SK-N-SH (cell line): ENCODE measurements around the gene PLXNA4. TPM values are rescaled to one million over a fixed set of nuclear protein-coding genes. Genes with fewer than 3 reads are reported as not detected.

Source experiments
- CTCF ChIA-PET: fragments of 300-600, 350-600 bp; formaldehyde crosslinking; extraction: SDS; loops from one replicate; lab custom pipeline; 2021; lab: Yijun Ruan, JAX
- POLR2A ChIA-PET: fragments of 350-600 bp; sonication (Branson Sonifier 250); formaldehyde crosslinking; extraction: SDS; loops from one replicate; lab custom pipeline; 2020; ENCODE audit warnings: antibody characterized with exemption, inconsistent platforms; lab: Yijun Ruan, JAX
- DNase-seq: peaks from one replicate; pipeline ENCODE4 v3.0.0; 2012
- H2AFZ ChIP-seq: fragments of 200-600 bp; sonication (generic); 2 replicates; pipeline ENCODE4 v1.8.1; 2016; ENCODE audit warnings: antibody characterized with exemption, mild to moderate bottlenecking, low read depth
- H3F3A ChIP-seq: fragments of 200-600 bp; sonication (generic); replicated peaks from 2 replicates; pipeline ENCODE3; 2016; ENCODE audit warnings: antibody characterized with exemption, mild to moderate bottlenecking; ENCODE audit not compliant: insufficient read depth
- H3K27ac ChIP-seq, 2 experiments: fragments of 200-500 bp in 1 of 2; fragments of 200-600 bp in 1 of 2; sonication (Bioruptor generic) in 1 of 2; sonication (generic), shearing (Covaris generic) in 1 of 2; 2 replicates each; pipeline versions ENCODE4 v1.5.1 to v1.6.1; 2014 to 2016; ENCODE audit warnings: low read depth in 2 of 2, inconsistent platforms in 1 of 2, low read length in 1 of 2, mild to moderate bottlenecking in 1 of 2, mixed read lengths in 1 of 2
- H3K27me3 ChIP-seq: fragments of 200-600 bp; sonication (generic), shearing (Covaris generic); 2 replicates; pipeline ENCODE4 v1.6.1; 2016; ENCODE audit warnings: mixed run types; ENCODE audit not compliant: insufficient read depth
- H3K36me3 ChIP-seq, 2 experiments: fragments of 200-500 bp in 1 of 2; fragments of 200-600 bp in 1 of 2; sonication (Bioruptor generic) in 1 of 2; sonication (generic) in 1 of 2; replicated peaks in 1 of 2; 2 replicates each; pipeline versions ENCODE3 to v1.5.1; 2014 to 2016; ENCODE audit warnings: low read length in 1 of 2, mild to moderate bottlenecking in 1 of 2; ENCODE audit not compliant: insufficient read depth in 2 of 2, control insufficient read depth in 1 of 2
- H3K4me1 ChIP-seq, 2 experiments: fragments of 200-500 bp in 1 of 2; fragments of 200-600 bp in 1 of 2; sonication (Bioruptor generic) in 1 of 2; sonication (generic), shearing (Covaris generic) in 1 of 2; 2 replicates each; pipeline versions ENCODE4 v1.5.1 to v1.6.1; 2014 to 2016; ENCODE audit warnings: low read depth in 1 of 2, low read length in 1 of 2, mixed run types in 1 of 2; ENCODE audit not compliant: insufficient read depth in 2 of 2, control insufficient read depth in 1 of 2
- H3K4me2 ChIP-seq: fragments of 200-600 bp; sonication (generic), shearing (Covaris generic); 2 replicates; pipeline ENCODE4 v1.6.1; 2017; ENCODE audit warnings: mixed run types
- H3K4me3 ChIP-seq, 2 experiments: fragments of 200-500 bp in 1 of 2; fragments of 200-600 bp in 1 of 2; sonication (Bioruptor generic) in 1 of 2; sonication (generic), shearing (Covaris generic) in 1 of 2; 2 replicates each; pipeline versions ENCODE4 v1.5.1 to v1.8.1; 2014 to 2016; ENCODE audit warnings: low read depth in 2 of 2, inconsistent platforms in 1 of 2, low read length in 1 of 2, mild to moderate bottlenecking in 1 of 2, mixed read lengths in 1 of 2, moderate library complexity in 1 of 2
- H3K79me2 ChIP-seq: fragments of 200-600 bp; sonication (generic); 2 replicates; pipeline ENCODE4 v1.8.1; 2017; ENCODE audit warnings: mild to moderate bottlenecking; ENCODE audit not compliant: insufficient read depth
- H3K9ac ChIP-seq: fragments of 200-600 bp; sonication (generic); 2 replicates; pipeline ENCODE4 v1.6.1; 2017; ENCODE audit warnings: mixed run types
- H3K9me2 ChIP-seq: fragments of 200-600 bp; sonication (generic); 2 replicates; pipeline ENCODE4 v1.6.1; 2017; ENCODE audit warnings: mixed run types
- H3K9me3 ChIP-seq: fragments of 200-600 bp; sonication (generic); 2 replicates; pipeline ENCODE4 v1.6.1; 2017; ENCODE audit warnings: mixed run types, mild to moderate bottlenecking, moderate library complexity
- H4K20me1 ChIP-seq: fragments of 200-600 bp; sonication (generic); 2 replicates; pipeline ENCODE4 v1.6.1; 2017; ENCODE audit warnings: mild to moderate bottlenecking, mixed run types; ENCODE audit not compliant: insufficient read depth
- EP300 ChIP-seq, 2 experiments: IDR thresholded peaks; 2 replicates each; pipeline versions ENCODE4 v1.4.0 to v1.6.1; 2012; ENCODE audit warnings: borderline replicate concordance in 1 of 2, low read depth in 1 of 2, low read length in 1 of 2
- EZH2phosphoT487 ChIP-seq: fragments of 200-600 bp; sonication (generic); IDR thresholded peaks from 2 replicates; pipeline ENCODE4 v1.6.1; 2017; ENCODE audit warnings: low read depth, mixed run types, mild to moderate bottlenecking, antibody characterized with exemption, moderate library complexity, borderline replicate concordance
- FOSL2 ChIP-seq: IDR thresholded peaks from 2 replicates; pipeline ENCODE4 v1.4.0; 2012; ENCODE audit warnings: low read depth, mild to moderate bottlenecking, moderate library complexity, borderline replicate concordance
- FOXM1 ChIP-seq: IDR thresholded peaks from 2 replicates; pipeline ENCODE4 v1.4.0; 2012; ENCODE audit warnings: low read depth, mild to moderate bottlenecking
- MXI1 ChIP-seq: IDR thresholded peaks from 2 replicates; pipeline ENCODE4 v1.6.1; 2012; ENCODE audit warnings: mild to moderate bottlenecking, low read depth, low read length, improper control_type of control experiment
- POLR2AphosphoS5 ChIP-seq: IDR thresholded peaks from 2 replicates; pipeline ENCODE4 v1.6.1; 2012; ENCODE audit warnings: low read depth, low read length
- SIN3A ChIP-seq: IDR thresholded peaks from 2 replicates; pipeline ENCODE4 v1.6.1; 2012; ENCODE audit warnings: low read depth, mild to moderate bottlenecking, low read length, moderate library complexity, borderline replicate concordance
- TEAD4 ChIP-seq: IDR thresholded peaks from 2 replicates; pipeline ENCODE4 v1.4.0; 2012; ENCODE audit warnings: mild to moderate bottlenecking, borderline replicate concordance; ENCODE audit not compliant: insufficient read depth
- WGBS: methylation state at CpG from one replicate; pipeline ENCODE4 v1.1.6; 2017; ENCODE audit warnings: low lambda C conversion rate; 5-methylcytosine and 5-hydroxymethylcytosine counted together
- polyA plus RNA-seq, 3 experiments: library from polyadenylated mRNA; depleted of rRNA; stranded (reverse); fragments of >200 nt; gene quantifications; 2 replicates each; pipeline ENCODE4 v1.2.3, GENCODE V29; 2012
- TF ChIP-seq, protein P1 (sequence below): IDR thresholded peaks from 2 replicates; pipeline ENCODE4 v1.4.0; 2012; ENCODE audit warnings: low read depth
- TF ChIP-seq, protein P2 (sequence below): fragments of 150-350 bp; IDR thresholded peaks from 2 replicates; pipeline ENCODE4 v1.6.1; 2017; ENCODE audit warnings: antibody characterized with exemption, low read length, low read depth, borderline replicate concordance
- TF ChIP-seq, protein P3 (sequence below): fragments of 150-350 bp; IDR thresholded peaks from 2 replicates; pipeline ENCODE4 v1.6.1; 2016; ENCODE audit warnings: mild to moderate bottlenecking, low read depth, low read length
- TF ChIP-seq, protein P4 (sequence below): fragments of 200-600 bp; sonication (generic); IDR thresholded peaks from 2 replicates; pipeline ENCODE4 v1.6.1; 2017; ENCODE audit warnings: antibody characterized with exemption, mild to moderate bottlenecking, moderate library complexity

The PLXNA4 gene
- polyA plus RNA-seq, 1 of the 3 experiments (the other 2 are of a cell fraction) = 2.4 TPM

DNA sequence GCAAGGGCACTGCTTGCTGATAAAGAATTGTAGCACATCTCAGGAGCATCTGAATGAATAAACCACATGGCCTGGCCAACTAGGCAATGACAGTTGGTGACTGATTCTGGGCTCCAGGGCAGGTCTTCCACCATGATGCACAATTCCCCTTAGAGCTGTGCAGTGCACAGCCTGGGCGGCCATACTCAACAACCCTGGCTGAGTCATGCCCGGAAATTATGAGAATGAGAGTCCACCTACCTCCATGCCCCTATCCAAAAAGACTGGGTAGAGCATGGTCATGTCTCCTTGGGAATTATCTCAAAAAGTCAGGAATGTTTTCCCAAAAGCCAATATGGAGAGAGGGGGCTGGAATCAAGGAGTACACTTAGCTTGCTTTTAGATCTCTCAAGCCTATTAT is 425.6 kb downstream of the PLXNA4 start:
- H2AFZ ChIP-seq = no peak overlapping the region

More for the DNA sequence above, 425.6 kb downstream of the PLXNA4 start:
- Histone ChIP-seq H3K4me3 (no peak overlapping the region), H3K4me2 (no peak overlapping the region), H3K4me1 (peaks cover 0 to 22% of the 10 kb centered on the region in 2 experiments; a peak in 2 of 4 replicates), H3K36me3 (peaks cover 8 to 37% of the 10 kb centered on the region in 2 experiments), H3F3A (peaks cover 4% of the 10 kb centered on the region), H4K20me1 (no peaks in the 10 kb centered on the region), H3K79me2 (no peaks in the 10 kb centered on the region), H3K27ac (no peak overlapping the region), H3K9me3 (no peaks in the 10 kb centered on the region), H3K9ac (no peak overlapping the region), H3K27me3 (no peaks in the 10 kb centered on the region), H3K9me2 (no peaks in the 10 kb centered on the region)
- no peak for DNase-seq
- TF ChIP-seq FOXM1 = no peak
- no peak for TF ChIP-seq SIN3A
- no peak for TF ChIP-seq POLR2AphosphoS5
- no peak for TF ChIP-seq EZH2phosphoT487
- TF ChIP-seq FOSL2 = no peak
- TF ChIP-seq MXI1 = no peak
- TF ChIP-seq, protein P1, sequence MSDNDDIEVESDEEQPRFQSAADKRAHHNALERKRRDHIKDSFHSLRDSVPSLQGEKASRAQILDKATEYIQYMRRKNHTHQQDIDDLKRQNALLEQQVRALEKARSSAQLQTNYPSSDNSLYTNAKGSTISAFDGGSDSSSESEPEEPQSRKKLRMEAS = no peak
- TF ChIP-seq, protein P2, sequence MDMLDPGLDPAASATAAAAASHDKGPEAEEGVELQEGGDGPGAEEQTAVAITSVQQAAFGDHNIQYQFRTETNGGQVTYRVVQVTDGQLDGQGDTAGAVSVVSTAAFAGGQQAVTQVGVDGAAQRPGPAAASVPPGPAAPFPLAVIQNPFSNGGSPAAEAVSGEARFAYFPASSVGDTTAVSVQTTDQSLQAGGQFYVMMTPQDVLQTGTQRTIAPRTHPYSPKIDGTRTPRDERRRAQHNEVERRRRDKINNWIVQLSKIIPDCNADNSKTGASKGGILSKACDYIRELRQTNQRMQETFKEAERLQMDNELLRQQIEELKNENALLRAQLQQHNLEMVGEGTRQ = no peak
- TF ChIP-seq, protein P3, sequence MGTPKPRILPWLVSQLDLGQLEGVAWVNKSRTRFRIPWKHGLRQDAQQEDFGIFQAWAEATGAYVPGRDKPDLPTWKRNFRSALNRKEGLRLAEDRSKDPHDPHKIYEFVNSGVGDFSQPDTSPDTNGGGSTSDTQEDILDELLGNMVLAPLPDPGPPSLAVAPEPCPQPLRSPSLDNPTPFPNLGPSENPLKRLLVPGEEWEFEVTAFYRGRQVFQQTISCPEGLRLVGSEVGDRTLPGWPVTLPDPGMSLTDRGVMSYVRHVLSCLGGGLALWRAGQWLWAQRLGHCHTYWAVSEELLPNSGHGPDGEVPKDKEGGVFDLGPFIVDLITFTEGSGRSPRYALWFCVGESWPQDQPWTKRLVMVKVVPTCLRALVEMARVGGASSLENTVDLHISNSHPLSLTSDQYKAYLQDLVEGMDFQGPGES = no peak
- no peak for TF ChIP-seq TEAD4
- TF ChIP-seq EP300 (IDR thresholded peaks at IDR 0.05; ENCODE audit: borderline replicate concordance in 1 of 2, low read depth in 1 of 2, low read length in 1 of 2) = no peak
- TF ChIP-seq, protein P4, sequence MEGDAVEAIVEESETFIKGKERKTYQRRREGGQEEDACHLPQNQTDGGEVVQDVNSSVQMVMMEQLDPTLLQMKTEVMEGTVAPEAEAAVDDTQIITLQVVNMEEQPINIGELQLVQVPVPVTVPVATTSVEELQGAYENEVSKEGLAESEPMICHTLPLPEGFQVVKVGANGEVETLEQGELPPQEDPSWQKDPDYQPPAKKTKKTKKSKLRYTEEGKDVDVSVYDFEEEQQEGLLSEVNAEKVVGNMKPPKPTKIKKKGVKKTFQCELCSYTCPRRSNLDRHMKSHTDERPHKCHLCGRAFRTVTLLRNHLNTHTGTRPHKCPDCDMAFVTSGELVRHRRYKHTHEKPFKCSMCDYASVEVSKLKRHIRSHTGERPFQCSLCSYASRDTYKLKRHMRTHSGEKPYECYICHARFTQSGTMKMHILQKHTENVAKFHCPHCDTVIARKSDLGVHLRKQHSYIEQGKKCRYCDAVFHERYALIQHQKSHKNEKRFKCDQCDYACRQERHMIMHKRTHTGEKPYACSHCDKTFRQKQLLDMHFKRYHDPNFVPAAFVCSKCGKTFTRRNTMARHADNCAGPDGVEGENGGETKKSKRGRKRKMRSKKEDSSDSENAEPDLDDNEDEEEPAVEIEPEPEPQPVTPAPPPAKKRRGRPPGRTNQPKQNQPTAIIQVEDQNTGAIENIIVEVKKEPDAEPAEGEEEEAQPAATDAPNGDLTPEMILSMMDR = no peak
- ChIA-PET POLR2A (no interaction called here), CTCF (interaction anchor here (0.9 to 1.9 kb wide), 2 partner anchors 205 kb away, joined by 4 read pairs; no protein-coding TSS in a partner anchor)
- 100% methylated on average over 2 of the region's 2 CpGs for WGBS
